ENCODE results near the gene TFCP2L1. TPM values are rescaled to one million over a fixed set of nuclear protein-coding genes. Genes with fewer than 3 reads are reported as not detected.

Gene TFCP2L1
- total and polyA plus RNA-seq, 4 donors, result 0.06 to 1.5 (median 0.36) TPM

- 86% methylated on average over 10 of the region's 10 CpGs for WGBS
- Histone ChIP-seq H3K9me3 (ENCODE audit: control insufficient read depth in 4 of 4, low read length in 3 of 4) (no peaks in the 10 kb centered on the region), H3K27ac (ENCODE audit: low read depth in 1 of 2, low read length in 2 of 2) (no peak overlapping the region), H3K9ac (ENCODE audit: low read depth in 1 of 2, low read length in 2 of 2) (no peak overlapping the region), H3K4me1 (ENCODE audit: control insufficient read depth in 4 of 4, insufficient read depth in 4 of 4, low read length in 3 of 4) (peaks cover 0 to 3% (median 0%) of the 10 kb centered on the region in 4 donors), H3K4me3 (ENCODE audit: low read depth in 1 of 3, low read length in 3 of 3) (no peak overlapping the region), H3K36me3 (ENCODE audit: control insufficient read depth in 4 of 4, insufficient read depth in 3 of 4, low read depth in 1 of 4, low read length in 3 of 4) (no peaks in the 10 kb centered on the region), H3K27me3 (ENCODE audit: control insufficient read depth in 4 of 4, insufficient read depth in 4 of 4, low read length in 3 of 4) (peaks cover 0 to 11% (median 0%) of the 10 kb centered on the region in 4 donors)
- TF ChIP-seq SP1 (IDR thresholded peaks at IDR 0.05), result no peak
- TF ChIP-seq FOXA2 (IDR thresholded peaks at IDR 0.05), result no peak
- no peak for TF ChIP-seq EGR1 (IDR thresholded peaks at IDR 0.05; ENCODE audit: low read depth in 2 of 2)
- no peak for TF ChIP-seq FOXA1 (IDR thresholded peaks at IDR 0.05)
- no peak for TF ChIP-seq HNF4G (IDR thresholded peaks at IDR 0.05)
- no peak for TF ChIP-seq MAX (IDR thresholded peaks at IDR 0.05)
- TF ChIP-seq REST (IDR thresholded peaks at IDR 0.05), result no peak
- no peak for TF ChIP-seq ZBTB33 (IDR thresholded peaks at IDR 0.05)
- TF ChIP-seq ATF3 (IDR thresholded peaks at IDR 0.05), result no peak
- no peak for TF ChIP-seq GABPA (IDR thresholded peaks at IDR 0.05 in 1 of 2, conservative IDR thresholded peaks at IDR 0.05 in 1 of 2)
- no peak for TF ChIP-seq CTCF (IDR thresholded peaks at IDR 0.05; ENCODE audit: low read depth, low read length, missing input control)
- TF ChIP-seq RXRA (IDR thresholded peaks at IDR 0.05), result no peak
- no peak for TF ChIP-seq NR2F2 (IDR thresholded peaks at IDR 0.05)
- TF ChIP-seq RAD21 (IDR thresholded peaks at IDR 0.05), result no peak
- no peak for TF ChIP-seq HNF4A (conservative IDR thresholded peaks at IDR 0.05)
- DNase-seq (ENCODE audit: low spot score), result no peak
Observed at GRCh38 chr2:121217627-121218026, 67.4 kb downstream of the TFCP2L1 start.

GRCh38 chr2:121214296-121214695 lies 70.7 kb downstream of the TFCP2L1 start:
- 94% methylated on average over 10 of the region's 10 CpGs for WGBS
- Histone ChIP-seq H3K27me3 (ENCODE audit: control insufficient read depth in 4 of 4, insufficient read depth in 4 of 4, low read length in 3 of 4) (peaks cover 0 to 14% (median 0%) of the 10 kb centered on the region in 4 donors), H3K36me3 (ENCODE audit: control insufficient read depth in 4 of 4, insufficient read depth in 3 of 4, low read depth in 1 of 4, low read length in 3 of 4) (no peaks in the 10 kb centered on the region), H3K27ac (ENCODE audit: low read depth in 1 of 2, low read length in 2 of 2) (no peak overlapping the region), H3K4me1 (ENCODE audit: control insufficient read depth in 4 of 4, insufficient read depth in 4 of 4, low read length in 3 of 4) (peaks cover 6 to 19% (median 13%) of the 10 kb centered on the region in 4 donors), H3K4me3 (ENCODE audit: low read depth in 1 of 3, low read length in 3 of 3) (no peak overlapping the region), H3K9ac (ENCODE audit: low read depth in 1 of 2, low read length in 2 of 2) (no peak overlapping the region), H3K9me3 (ENCODE audit: control insufficient read depth in 4 of 4, low read length in 3 of 4) (no peaks in the 10 kb centered on the region)
- TF ChIP-seq YY1 (IDR thresholded peaks at IDR 0.05), result no peak
- TF ChIP-seq GABPA (IDR thresholded peaks at IDR 0.05 in 1 of 2, conservative IDR thresholded peaks at IDR 0.05 in 1 of 2), result no peak
- TF ChIP-seq EGR1 (IDR thresholded peaks at IDR 0.05; ENCODE audit: low read depth in 2 of 2), result no peak
- no peak for TF ChIP-seq ATF3 (IDR thresholded peaks at IDR 0.05)
- TF ChIP-seq TAF1 (conservative IDR thresholded peaks at IDR 0.05), result no peak
- no peak for TF ChIP-seq CTCF (IDR thresholded peaks at IDR 0.05; ENCODE audit: low read depth, low read length, missing input control)
- no peak for TF ChIP-seq NR2F2 (IDR thresholded peaks at IDR 0.05)
- no peak for TF ChIP-seq REST (IDR thresholded peaks at IDR 0.05)
- TF ChIP-seq HNF4G (IDR thresholded peaks at IDR 0.05), result no peak
- TF ChIP-seq JUND (IDR thresholded peaks at IDR 0.05), result no peak
- no peak for DNase-seq (ENCODE audit: low spot score)

All from liver (tissue), 9 donors.